ENCODE results near the gene PLA2G4E.

The PLA2G4E gene

GRCh38 chr15:41968701-41969100 is 52.1 kb downstream of the PLA2G4E start:
- Histone ChIP-seq H2AFZ (ENCODE audit: low read depth, low read length) (no peak overlapping the region), H2BK12ac (ENCODE audit: low read length in 2 of 2) (no peak overlapping the region), H3K79me1 (replicated peaks; ENCODE audit: low read length, poor library complexity, severe bottlenecking) (no peaks in the 10 kb centered on the region), H3K18ac (ENCODE audit: low read depth in 1 of 2, low read length in 2 of 2) (no peak overlapping the region), H2BK5ac (ENCODE audit: low read depth, low read length, poor library complexity, severe bottlenecking) (no peak overlapping the region), H3K23ac (ENCODE audit: low read length in 2 of 2) (no peak overlapping the region), H4K91ac (ENCODE audit: low read length) (no peak overlapping the region), H3K4me1 (ENCODE audit: control insufficient read depth, insufficient read depth, low read depth, low read length) (peaks cover 24% of the 10 kb centered on the region), H2BK120ac (ENCODE audit: low read depth, low read length) (no peak overlapping the region), H3K27ac (ENCODE audit: low read length, poor library complexity, severe bottlenecking) (peak overlapping the region; percentile 89), H2BK15ac (ENCODE audit: low read depth, poor library complexity, severe bottlenecking) (no peak overlapping the region), H3K36me3 (ENCODE audit: control insufficient read depth in 1 of 2, insufficient read depth in 2 of 2, low read depth in 1 of 2, low read length in 2 of 2) (peaks cover 0 to 18% of the 10 kb centered on the region in 2 experiments), H3K14ac (ENCODE audit: low read length in 2 of 2) (no peak overlapping the region), H3K4ac (ENCODE audit: low read depth in 1 of 2, low read length in 2 of 2) (no peak overlapping the region), H3K9ac (ENCODE audit: low read length) (no peak overlapping the region), H2AK5ac (ENCODE audit: low read length, severe bottlenecking) (no peak overlapping the region), H3K9me3 (ENCODE audit: control insufficient read depth, low read length) (no peaks in the 10 kb centered on the region), H3K4me3 (ENCODE audit: insufficient read depth in 1 of 2, low read depth in 1 of 2, low read length in 2 of 2) (no peak overlapping the region), H3K4me2 (ENCODE audit: low read length, poor library complexity, severe bottlenecking) (no peak overlapping the region), H3K27me3 (ENCODE audit: control insufficient read depth in 1 of 2, insufficient read depth in 1 of 2, low read length in 2 of 2) (no peaks in the 10 kb centered on the region), H4K8ac (ENCODE audit: low read length) (no peak overlapping the region)
- 100% methylated on average over 1 of the region's 4 CpGs for WGBS
- DNase-seq: no peak

- Histone ChIP-seq H3K79me1 (replicated peaks; ENCODE audit: low read length, poor library complexity, severe bottlenecking) (no peaks in the 10 kb centered on the region), H3K4me2 (ENCODE audit: low read length, poor library complexity, severe bottlenecking) (no peak overlapping the region), H3K36me3 (ENCODE audit: control insufficient read depth in 1 of 2, insufficient read depth in 2 of 2, low read depth in 1 of 2, low read length in 2 of 2) (peaks cover 0 to 18% of the 10 kb centered on the region in 2 experiments), H2AK5ac (ENCODE audit: low read length, severe bottlenecking) (no peak overlapping the region), H3K14ac (ENCODE audit: low read length in 2 of 2) (no peak overlapping the region), H3K23ac (ENCODE audit: low read length in 2 of 2) (no peak overlapping the region), H3K9ac (ENCODE audit: low read length) (peak overlapping the region; percentile 78), H3K27ac (ENCODE audit: low read length, poor library complexity, severe bottlenecking) (peak overlapping the region; percentile 89), H2BK12ac (ENCODE audit: low read length in 2 of 2) (no peak overlapping the region), H4K91ac (ENCODE audit: low read length) (no peak overlapping the region), H3K4me3 (ENCODE audit: insufficient read depth in 1 of 2, low read depth in 1 of 2, low read length in 2 of 2) (no peak overlapping the region), H2BK15ac (ENCODE audit: low read depth, poor library complexity, severe bottlenecking) (no peak overlapping the region), H3K27me3 (ENCODE audit: control insufficient read depth in 1 of 2, insufficient read depth in 1 of 2, low read length in 2 of 2) (no peaks in the 10 kb centered on the region), H2AFZ (ENCODE audit: low read depth, low read length) (no peak overlapping the region), H3K18ac (ENCODE audit: low read depth in 1 of 2, low read length in 2 of 2) (peak overlapping the region in 1 of 2 experiments; percentile 34), H3K4ac (ENCODE audit: low read depth in 1 of 2, low read length in 2 of 2) (no peak overlapping the region), H3K4me1 (ENCODE audit: control insufficient read depth, insufficient read depth, low read depth, low read length) (peaks cover 25% of the 10 kb centered on the region), H4K8ac (ENCODE audit: low read length) (no peak overlapping the region), H3K9me3 (ENCODE audit: control insufficient read depth, low read length) (no peaks in the 10 kb centered on the region), H2BK5ac (ENCODE audit: low read depth, low read length, poor library complexity, severe bottlenecking) (no peak overlapping the region), H2BK120ac (ENCODE audit: low read depth, low read length) (no peak overlapping the region)
- DNase-seq: peak; percentile 76
- WGBS: 8% methylated on average over 3 of the region's 4 CpGs
These were observed 53.2 kb downstream of the PLA2G4E start for GRCh38 chr15:41967506-41968206.

GRCh38 chr15:41966920-41967465 is 53.8 kb downstream of the PLA2G4E start:
- H4K91ac ChIP-seq (ENCODE audit: low read length): peak overlapping the region; percentile 22
- H3K9me3 ChIP-seq (ENCODE audit: control insufficient read depth, low read length): no peaks in the 10 kb centered on the region
- H3K4me2 ChIP-seq (ENCODE audit: low read length, poor library complexity, severe bottlenecking): no peak overlapping the region
- H3K36me3 ChIP-seq (ENCODE audit: control insufficient read depth in 1 of 2, insufficient read depth in 2 of 2, low read depth in 1 of 2, low read length in 2 of 2): peaks cover 0 to 14% of the 10 kb centered on the region in 2 experiments
- no peak overlapping the region for H3K23ac ChIP-seq (ENCODE audit: low read length in 2 of 2)
- H3K9ac ChIP-seq (ENCODE audit: low read length): peak overlapping the region; percentile 78
- peak overlapping the region in 1 of 2 experiments; percentile 25 for H3K18ac ChIP-seq (ENCODE audit: low read depth in 1 of 2, low read length in 2 of 2)
- DNase-seq: no peak
- H2BK5ac ChIP-seq (ENCODE audit: low read depth, low read length, poor library complexity, severe bottlenecking): no peak overlapping the region
- WGBS: 97% methylated on average over 3 of the region's 3 CpGs
- H2AK5ac ChIP-seq (ENCODE audit: low read length, severe bottlenecking): peak overlapping the region; percentile 24
- H3K79me1 ChIP-seq (replicated peaks; ENCODE audit: low read length, poor library complexity, severe bottlenecking): no peaks in the 10 kb centered on the region
- peak overlapping the region; percentile 60 for H2BK15ac ChIP-seq (ENCODE audit: low read depth, poor library complexity, severe bottlenecking)
- peak overlapping the region in 1 of 2 experiments; percentile 10 for H3K4ac ChIP-seq (ENCODE audit: low read depth in 1 of 2, low read length in 2 of 2)
- no peak overlapping the region for H2BK120ac ChIP-seq (ENCODE audit: low read depth, low read length)
- H3K4me3 ChIP-seq (ENCODE audit: insufficient read depth in 1 of 2, low read depth in 1 of 2, low read length in 2 of 2): no peak overlapping the region
- H4K8ac ChIP-seq (ENCODE audit: low read length): no peak overlapping the region
- H3K27me3 ChIP-seq (ENCODE audit: control insufficient read depth in 1 of 2, insufficient read depth in 1 of 2, low read length in 2 of 2): no peaks in the 10 kb centered on the region
- no peak overlapping the region for H3K14ac ChIP-seq (ENCODE audit: low read length in 2 of 2)
- H3K27ac ChIP-seq (ENCODE audit: low read length, poor library complexity, severe bottlenecking): peak overlapping the region; percentile 82
- H2AFZ ChIP-seq (ENCODE audit: low read depth, low read length): no peak overlapping the region
- no peak overlapping the region for H2BK12ac ChIP-seq (ENCODE audit: low read length in 2 of 2)
- peaks cover 25% of the 10 kb centered on the region for H3K4me1 ChIP-seq (ENCODE audit: control insufficient read depth, insufficient read depth, low read depth, low read length)

GRCh38 chr15:41966414-41966812 is 54.4 kb downstream of the PLA2G4E start:
- Histone ChIP-seq H3K4ac (ENCODE audit: low read depth in 1 of 2, low read length in 2 of 2) (no peak overlapping the region), H4K91ac (ENCODE audit: low read length) (peak overlapping the region; percentile 37), H3K18ac (ENCODE audit: low read depth in 1 of 2, low read length in 2 of 2) (no peak overlapping the region), H2BK12ac (ENCODE audit: low read length in 2 of 2) (no peak overlapping the region), H2BK120ac (ENCODE audit: low read depth, low read length) (no peak overlapping the region), H3K14ac (ENCODE audit: low read length in 2 of 2) (no peak overlapping the region), H3K79me1 (replicated peaks; ENCODE audit: low read length, poor library complexity, severe bottlenecking) (no peaks in the 10 kb centered on the region), H2BK5ac (ENCODE audit: low read depth, low read length, poor library complexity, severe bottlenecking) (no peak overlapping the region), H3K27me3 (ENCODE audit: control insufficient read depth in 1 of 2, insufficient read depth in 1 of 2, low read length in 2 of 2) (no peaks in the 10 kb centered on the region), H3K23ac (ENCODE audit: low read length in 2 of 2) (no peak overlapping the region), H4K8ac (ENCODE audit: low read length) (peak overlapping the region; percentile 9), H2BK15ac (ENCODE audit: low read depth, poor library complexity, severe bottlenecking) (no peak overlapping the region), H3K36me3 (ENCODE audit: control insufficient read depth in 1 of 2, insufficient read depth in 2 of 2, low read depth in 1 of 2, low read length in 2 of 2) (peaks cover 0 to 13% of the 10 kb centered on the region in 2 experiments), H3K4me3 (ENCODE audit: insufficient read depth in 1 of 2, low read depth in 1 of 2, low read length in 2 of 2) (no peak overlapping the region), H3K4me2 (ENCODE audit: low read length, poor library complexity, severe bottlenecking) (no peak overlapping the region), H3K9ac (ENCODE audit: low read length) (no peak overlapping the region), H2AFZ (ENCODE audit: low read depth, low read length) (no peak overlapping the region), H3K4me1 (ENCODE audit: control insufficient read depth, insufficient read depth, low read depth, low read length) (peaks cover 25% of the 10 kb centered on the region), H3K9me3 (ENCODE audit: control insufficient read depth, low read length) (no peaks in the 10 kb centered on the region), H3K27ac (ENCODE audit: low read length, poor library complexity, severe bottlenecking) (no peak overlapping the region), H2AK5ac (ENCODE audit: low read length, severe bottlenecking) (peak overlapping the region; percentile 40)
- DNase-seq: no peak
- 84% methylated on average over 4 of the region's 4 CpGs for WGBS

Data from mesenchymal stem cell (in vitro differentiated cells and primary cell).